Vagina (tissue), 2 donors: ENCODE data around the gene SMIM10.

Experiments used
- CTCF ChIP-seq, 3 experiments: fragments of 450-650 bp in 2 of 3; fragments of 200-600 bp in 1 of 3; sonication (generic) in 1 of 3; IDR thresholded peaks; one replicate each; pipeline ENCODE4 v1.5.1; 2017 to 2019; ENCODE audit warnings: antibody characterized with exemption in 3 of 3, mild to moderate bottlenecking in 2 of 3, moderate library complexity in 2 of 3
- POLR2AphosphoS5 ChIP-seq, 2 donors: sonication (generic); formaldehyde crosslinking; IDR thresholded peaks; one replicate each; pipeline ENCODE4 v1.9.0; 2017; ENCODE audit warnings: antibody characterized with exemption in 2 of 2, mild to moderate bottlenecking in 2 of 2, low read depth in 1 of 2; ENCODE audit not compliant: insufficient read depth in 1 of 2

GRCh38 chrX:135003876-135004623 is 13.3 kb downstream of the SMIM10 start:
- TF ChIP-seq CTCF (IDR thresholded peaks at IDR 0.05) (no peak), POLR2AphosphoS5 (IDR thresholded peaks at IDR 0.05; ENCODE audit: insufficient read depth in 1 of 2, low read depth in 1 of 2) (peak; percentile 44 to 68)
